HL-60 (cell line): ENCODE measurements around the gene DOK6.
"Not testable (repeated sequence)": the region's sequence is repeated elsewhere in the genome, so short reads cannot be mapped to it uniquely, and the experiment has no call there.

ENCODE experiments used
- DNase-seq, 2 experiments: peaks; one replicate each; pipeline ENCODE4 v3.0.0-alpha.2; 2010 to 2020; ENCODE audit warnings: low read depth in 1 of 2, low spot score in 1 of 2
- H3K27ac ChIP-seq: fragments of 250-450 bp; sonication (Bioruptor Pico); replicated peaks from 2 replicates; pipeline ENCODE4 v1.5.1; 2020; ENCODE audit warnings: mild to moderate bottlenecking, moderate library complexity
- H3K27me3 ChIP-seq: fragments of 250-450 bp; sonication (Bioruptor Pico); 2 replicates; pipeline ENCODE4 v1.5.1; 2021; ENCODE audit warnings: mild to moderate bottlenecking, moderate library complexity; ENCODE audit not compliant: insufficient read depth, poor library complexity, severe bottlenecking
- H3K4me3 ChIP-seq: replicated peaks from 2 replicates; pipeline ENCODE4 v1.5.1; 2011; ENCODE audit warnings: mild to moderate bottlenecking, control low read depth, low read length; ENCODE audit not compliant: insufficient read depth
- CTCF ChIP-seq: IDR thresholded peaks from one replicate; pipeline ENCODE4 v1.5.1; 2011; ENCODE audit warnings: low read length, control low read depth, inconsistent platforms; ENCODE audit not compliant: insufficient read depth
- GABPA ChIP-seq: IDR thresholded peaks from 2 replicates; pipeline ENCODE4 v1.6.1; 2012; ENCODE audit warnings: low read depth
- POLR2AphosphoS5 ChIP-seq: IDR thresholded peaks from 2 replicates; pipeline ENCODE4 v1.6.1; 2012; ENCODE audit warnings: low read depth
- REST ChIP-seq: IDR thresholded peaks from 2 replicates; pipeline ENCODE4 v1.6.1; 2012; ENCODE audit warnings: low read depth; ENCODE audit not compliant: insufficient replicate concordance
- SPI1 ChIP-seq: IDR thresholded peaks from 2 replicates; pipeline ENCODE4 v1.6.1; 2012; ENCODE audit warnings: low read depth, mild to moderate bottlenecking, borderline replicate concordance

Gene DOK6

GRCh38 chr18:69662090-69662489 lies 261.4 kb downstream of the DOK6 start:
- DNase-seq, H3K27me3 ChIP-seq, H3K27ac ChIP-seq, H3K4me3 ChIP-seq: not testable (repeated sequence)

GRCh38 chr18:69664399-69664798 lies 263.7 kb downstream of the DOK6 start:
- Histone ChIP-seq H3K27me3 (no peaks in the 10 kb centered on the region), H3K27ac (no peak overlapping the region), H3K4me3 (no peak overlapping the region)
- TF ChIP-seq GABPA (no peak), SPI1 (no peak)
- no peak for DNase-seq

- Histone ChIP-seq H3K27me3 (no peaks in the 10 kb centered on the region), H3K27ac (no peak overlapping the region), H3K4me3 (no peak overlapping the region)
- no peak for DNase-seq
- TF ChIP-seq POLR2AphosphoS5 (no peak), SPI1 (no peak), REST (no peak), GABPA (no peak), CTCF (no peak)
These were observed 273.7 kb downstream of the DOK6 start for GRCh38 chr18:69674292-69674877.

- DNase-seq, result no peak
- no peak overlapping the region for H3K4me3 ChIP-seq
- TF ChIP-seq POLR2AphosphoS5 (no peak), CTCF (no peak), GABPA (no peak), SPI1 (no peak), REST (no peak)
- no peak overlapping the region for H3K27ac ChIP-seq
- H3K27me3 ChIP-seq, result no peaks in the 10 kb centered on the region
These were observed 274.3 kb downstream of the DOK6 start for GRCh38 chr18:69674966-69675365.

GRCh38 chr18:69677595-69677994 lies 276.9 kb downstream of the DOK6 start:
- H3K4me3 ChIP-seq, result no peak overlapping the region
- no peak for DNase-seq
- no peaks in the 10 kb centered on the region for H3K27me3 ChIP-seq
- no peak for TF ChIP-seq SPI1
- TF ChIP-seq POLR2AphosphoS5, result no peak
- H3K27ac ChIP-seq, result no peak overlapping the region
